ENCODE measurements around the gene PGA5. TPM values are rescaled to one million over a fixed set of nuclear protein-coding genes. Genes with fewer than 3 reads are reported as not detected.

PGA5 gene
- total and polyA plus RNA-seq, 2 experiments from 2014 or later: 0.45 to 0.52 TPM

DNA sequence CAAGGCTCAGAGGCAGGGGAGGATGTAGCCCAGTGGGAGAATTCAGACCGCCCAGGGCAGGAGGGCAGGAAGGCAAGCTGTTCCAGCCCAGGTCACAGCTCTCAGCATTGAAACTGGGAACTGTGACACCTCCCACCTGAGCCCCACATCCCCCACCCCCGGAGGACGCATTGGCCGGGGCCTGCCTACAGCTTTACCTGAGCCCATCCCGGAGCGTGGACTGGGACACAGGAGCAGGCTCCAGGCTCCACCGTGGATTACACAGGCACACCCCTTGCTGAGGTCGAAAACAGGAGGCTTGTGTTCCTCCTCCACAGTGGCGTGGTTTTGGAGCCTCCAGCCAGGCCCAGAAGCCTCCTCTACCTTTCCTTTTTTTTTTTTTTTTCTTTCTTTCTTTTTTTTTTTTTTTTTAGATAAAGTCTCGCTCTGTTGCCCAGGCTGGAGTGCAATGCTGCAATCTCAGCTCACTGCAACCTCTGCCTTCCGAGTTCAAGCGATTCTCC is 46.8 kb upstream of the PGA5 start (continued):
- no peak for TF ChIP-seq ZNF462 (CRISPR knock-in tag; IDR thresholded peaks at IDR 0.05)
- no peak for TF ChIP-seq NANOG (IDR thresholded peaks at IDR 0.05; ENCODE audit: borderline replicate concordance)
- no peak for TF ChIP-seq ETS1 (IDR thresholded peaks at IDR 0.05)
- no peak for TF ChIP-seq EZH2 (IDR thresholded peaks at IDR 0.05; ENCODE audit: low read depth, unreplicated experiment)
- no peak for TF ChIP-seq POLR2AphosphoS5 (IDR thresholded peaks at IDR 0.05; ENCODE audit: low read depth)
- no peak for TF ChIP-seq ZNF331 (CRISPR knock-in tag; IDR thresholded peaks at IDR 0.05; ENCODE audit: low read depth)
- TF ChIP-seq, protein P1, sequence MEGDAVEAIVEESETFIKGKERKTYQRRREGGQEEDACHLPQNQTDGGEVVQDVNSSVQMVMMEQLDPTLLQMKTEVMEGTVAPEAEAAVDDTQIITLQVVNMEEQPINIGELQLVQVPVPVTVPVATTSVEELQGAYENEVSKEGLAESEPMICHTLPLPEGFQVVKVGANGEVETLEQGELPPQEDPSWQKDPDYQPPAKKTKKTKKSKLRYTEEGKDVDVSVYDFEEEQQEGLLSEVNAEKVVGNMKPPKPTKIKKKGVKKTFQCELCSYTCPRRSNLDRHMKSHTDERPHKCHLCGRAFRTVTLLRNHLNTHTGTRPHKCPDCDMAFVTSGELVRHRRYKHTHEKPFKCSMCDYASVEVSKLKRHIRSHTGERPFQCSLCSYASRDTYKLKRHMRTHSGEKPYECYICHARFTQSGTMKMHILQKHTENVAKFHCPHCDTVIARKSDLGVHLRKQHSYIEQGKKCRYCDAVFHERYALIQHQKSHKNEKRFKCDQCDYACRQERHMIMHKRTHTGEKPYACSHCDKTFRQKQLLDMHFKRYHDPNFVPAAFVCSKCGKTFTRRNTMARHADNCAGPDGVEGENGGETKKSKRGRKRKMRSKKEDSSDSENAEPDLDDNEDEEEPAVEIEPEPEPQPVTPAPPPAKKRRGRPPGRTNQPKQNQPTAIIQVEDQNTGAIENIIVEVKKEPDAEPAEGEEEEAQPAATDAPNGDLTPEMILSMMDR (conservative IDR thresholded peaks at IDR 0.05; ENCODE audit: low read depth in 2 of 2): no peak
